Fibroblast of skin of scalp (primary cell): ENCODE data around the gene SMAD1. TPM values are rescaled to one million over a fixed set of nuclear protein-coding genes. Genes with fewer than 3 reads are reported as not detected.

Experiments
- DNase-seq: peaks from one replicate; pipeline ENCODE4 v3.0.0-alpha.2; 2013
- polyA plus RNA-seq, 2 experiments: library from polyadenylated mRNA; unstranded; fragments of 120-200 nt; gene quantifications; one replicate each; pipeline ENCODE4 v1.2.1, GENCODE V29; 2013; ENCODE audit not compliant: insufficient read length in 2 of 2

Gene SMAD1
- 19.0 TPM for polyA plus RNA-seq (2013, experiment 1 of 2; ENCODE audit: insufficient read length)
- 23.4 TPM for polyA plus RNA-seq (2013, experiment 2 of 2; ENCODE audit: insufficient read length)

- DNase-seq: peak; percentile 90
Observed at GRCh38 chr4:145481164-145481941, at the start of gene SMAD1. TSS of gene SMAD1 (plus strand) at chr4:145481853. CDS start at chr4:145514614, 32,761 bp downstream.

GRCh38 chr4:145433684-145434083 is 48.0 kb upstream of the SMAD1 start:
- DNase-seq: no peak

- DNase-seq: no peak
Observed at GRCh38 chr4:145435646-145436045, 46.0 kb upstream of the SMAD1 start.

- no peak for DNase-seq
Observed at GRCh38 chr4:145436114-145436513, 45.5 kb upstream of the SMAD1 start.

GRCh38 chr4:145436796-145437195 is 44.9 kb upstream of the SMAD1 start:
- DNase-seq: no peak

- DNase-seq: no peak
Observed at GRCh38 chr4:145437466-145437865, 44.2 kb upstream of the SMAD1 start.

GRCh38 chr4:145438298-145438697 is 43.4 kb upstream of the SMAD1 start:
- DNase-seq: no peak

GRCh38 chr4:145440292-145441007 is 41.2 kb upstream of the SMAD1 start:
- DNase-seq: peak; percentile 4

- DNase-seq: no peak
Observed at GRCh38 chr4:145446184-145446583, 35.5 kb upstream of the SMAD1 start.

GRCh38 chr4:145451895-145452294 is 29.8 kb upstream of the SMAD1 start:
- DNase-seq: no peak

GRCh38 chr4:145452447-145453162 is 29.0 kb upstream of the SMAD1 start:
- no peak for DNase-seq

GRCh38 chr4:145453163-145453520 is 28.5 kb upstream of the SMAD1 start:
- no peak for DNase-seq

GRCh38 chr4:145473203-145473602 is 8.4 kb upstream of the SMAD1 start:
- DNase-seq: no peak

- DNase-seq: no peak
Observed at GRCh38 chr4:145480257-145480656, 1.4 kb upstream of the SMAD1 start.

GRCh38 chr4:145481942-145482208 is 222 bp downstream of the SMAD1 start:
- DNase-seq: no peak

- peak; percentile 73 for DNase-seq
Observed at GRCh38 chr4:145482209-145483037, 770 bp downstream of the SMAD1 start.

- no peak for DNase-seq
Observed at GRCh38 chr4:145483514-145483913, 1.9 kb downstream of the SMAD1 start.

- DNase-seq: no peak
Observed at GRCh38 chr4:145484225-145484846, 2.7 kb downstream of the SMAD1 start.

- no peak for DNase-seq
Observed at GRCh38 chr4:145485120-145485519, 3.5 kb downstream of the SMAD1 start.

GRCh38 chr4:145486603-145487002 is 5.0 kb downstream of the SMAD1 start:
- no peak for DNase-seq

GRCh38 chr4:145487631-145488030 is 6.0 kb downstream of the SMAD1 start:
- no peak for DNase-seq

GRCh38 chr4:145488310-145488709 is 6.7 kb downstream of the SMAD1 start:
- no peak for DNase-seq
